Ovary (tissue), 3 donors: ENCODE data around the gene CERS6.

ENCODE experiments used
- CTCF ChIP-seq, 3 donors: fragments of 450-650 bp in 2 of 3; fragments of 200-600 bp in 1 of 3; IDR thresholded peaks; one replicate each; pipeline versions ENCODE4 v1.5.1 to v1.8.0; 2016 to 2022; ENCODE audit warnings: antibody characterized with exemption in 3 of 3, mild to moderate bottlenecking in 1 of 3
- POLR2A ChIP-seq: fragments of 450-650 bp; IDR thresholded peaks from one replicate; pipeline ENCODE4 v1.6.1; 2017; ENCODE audit warnings: antibody characterized with exemption, mild to moderate bottlenecking, moderate library complexity
- donor health status: DM: no; HTN: no; CAD: no.

GRCh38 chr2:168589236-168590211, 133.5 kb downstream of the CERS6 start:
- TF ChIP-seq POLR2A = no peak
- TF ChIP-seq CTCF (IDR thresholded peaks at IDR 0.05) = no peak
